GM12878 (cell line): ENCODE data around the gene MELTF. TPM values are rescaled to one million over a fixed set of nuclear protein-coding genes. Genes with fewer than 3 reads are reported as not detected.

Experiments
- ATAC-seq: fragments of 200-7000 bp; cut with Tn5 transposase; 3 replicates; pipeline ENCODE4 v1.9.1; 2020; ENCODE audit warnings: mild to moderate bottlenecking, moderate library complexity
- BruUV-seq: library from RNA; stranded (reverse); fragments of 400-500 nt; replicated peaks from 2 replicates; lab custom pipeline; 2021; lab: Mats Ljungman, UMichigan
- CTCF ChIA-PET: fragments of 300-600 bp; sonication (Branson Sonifier 250); formaldehyde crosslinking; extraction: SDS; loops from one replicate; lab custom pipeline; 2021; ENCODE audit warnings: inconsistent platforms; lab: Yijun Ruan, JAX
- POLR2A ChIA-PET: fragments of 350-600 bp; formaldehyde crosslinking; extraction: SDS; loops from one replicate; lab custom pipeline; 2021; ENCODE audit warnings: inconsistent platforms; lab: Charles Lee
- RAD21 ChIA-PET: fragments of 300-600 bp; sonication (Branson Sonifier 250); formaldehyde crosslinking; loops from one replicate; lab custom pipeline; 2023; ENCODE audit warnings: antibody characterized with exemption; ENCODE audit not compliant: unreplicated experiment; lab: Charles Lee
- SMC1A ChIA-PET: fragments of 300-600 bp; sonication (Branson Sonifier 250); formaldehyde crosslinking; loops from one replicate; lab custom pipeline; 2023; ENCODE audit not compliant: unreplicated experiment, uncharacterized antibody; lab: Charles Lee
- DNase-seq: peaks from one replicate; pipeline ENCODE4 v3.0.0-alpha.2; 2011; ENCODE audit warnings: low read depth, low spot score
- FAIRE-seq: peaks from 3 replicates; lab custom pipeline; 2011; peaks lifted over from hg19 to GRCh38; lab: Jason Lieb, UNC
- H2AFZ ChIP-seq: 2 replicates; pipeline ENCODE4 v1.6.0; 2011; ENCODE audit warnings: low read depth, low read length, control low read depth; ENCODE audit not compliant: control insufficient read depth
- H3K27ac ChIP-seq: 2 replicates; pipeline ENCODE4 v1.5.1; 2011; ENCODE audit warnings: control low read depth; ENCODE audit not compliant: control insufficient read depth, insufficient read depth
- H3K27me3 ChIP-seq, 2 experiments: replicated peaks in 1 of 2; 2 replicates each; pipeline versions ENCODE4 v1.6.0 to v1.6.1; 2011; ENCODE audit warnings: low read length in 1 of 2; ENCODE audit not compliant: control insufficient read depth in 2 of 2, insufficient read depth in 2 of 2
- H3K36me3 ChIP-seq, 2 experiments: 2 replicates each; pipeline ENCODE4 v1.5.1; 2011; ENCODE audit warnings: low read length in 1 of 2; ENCODE audit not compliant: control insufficient read depth in 2 of 2, insufficient read depth in 2 of 2
- H3K4me1 ChIP-seq: 2 replicates; pipeline ENCODE4 v1.6.1; 2011; ENCODE audit warnings: mild to moderate bottlenecking, low read length, moderate library complexity, mixed read lengths; ENCODE audit not compliant: control insufficient read depth, insufficient read depth
- H3K4me2 ChIP-seq: 2 replicates; pipeline ENCODE4 v1.6.0; 2011; ENCODE audit warnings: control low read depth; ENCODE audit not compliant: control insufficient read depth, insufficient read depth
- H3K4me3 ChIP-seq: fragments of 200-600 bp; sonication (generic); 2 replicates; pipeline ENCODE4 v1.5.1; 2016
- H3K79me2 ChIP-seq: 2 replicates; pipeline ENCODE4 v1.6.0; 2011; ENCODE audit warnings: low read length; ENCODE audit not compliant: control insufficient read depth, insufficient read depth
- H3K9ac ChIP-seq: 2 replicates; pipeline ENCODE4 v1.8.0; 2011; ENCODE audit warnings: low read length, control low read depth, mixed read lengths; ENCODE audit not compliant: control insufficient read depth, insufficient read depth
- H3K9me3 ChIP-seq: replicated peaks from 3 replicates; pipeline ENCODE4 v1.5.1; 2011; ENCODE audit warnings: mild to moderate bottlenecking, low read length; ENCODE audit not compliant: control insufficient read depth, insufficient read depth
- H4K20me1 ChIP-seq: 2 replicates; pipeline ENCODE4 v1.6.0; 2011; ENCODE audit not compliant: control insufficient read depth, insufficient read depth
- CHD2 ChIP-seq: IDR thresholded peaks from 2 replicates; pipeline ENCODE4 v1.6.1; 2011; ENCODE audit warnings: low read depth, low read length, improper control_type of control experiment, borderline replicate concordance
- MLLT1 ChIP-seq: fragments of 450-650 bp; IDR thresholded peaks from 2 replicates; pipeline ENCODE4 v1.6.1; 2016; ENCODE audit warnings: mild to moderate bottlenecking
- MXI1 ChIP-seq: fragments of 150-350 bp; IDR thresholded peaks from 2 replicates; pipeline ENCODE4 v1.6.1; 2011; ENCODE audit warnings: low read depth, mild to moderate bottlenecking, inconsistent platforms, low read length, improper control_type of control experiment
- MYC ChIP-seq: IDR thresholded peaks from 2 replicates; pipeline ENCODE4 v1.6.1; 2011; ENCODE audit warnings: mild to moderate bottlenecking, low read length, moderate library complexity, inconsistent platforms; ENCODE audit not compliant: insufficient read depth, insufficient replicate concordance, insufficient read length, severe bottlenecking
- PKNOX1 ChIP-seq: fragments of 450-650 bp; IDR thresholded peaks from 2 replicates; pipeline ENCODE4 v1.6.1; 2016; ENCODE audit warnings: mild to moderate bottlenecking
- TCF3 ChIP-seq: IDR thresholded peaks from 2 replicates; pipeline ENCODE4 v1.6.1; 2012; ENCODE audit warnings: low read depth, mild to moderate bottlenecking, low read length, borderline replicate concordance; ENCODE audit not compliant: insufficient read depth
- WGBS: methylation state at CpG from one replicate; pipeline ENCODE4 v1.1.6; 2016; ENCODE audit warnings: low lambda C conversion rate; ENCODE audit not compliant: insufficient replicate concordance, insufficient coverage; ENCODE audit errors: missing lambda C conversion rate; 5-methylcytosine and 5-hydroxymethylcytosine counted together
- in situ Hi-C: fragments of 300-500 bp; cut with MboI; formaldehyde crosslinking; loops from 9 replicates; pipeline ENCODE4 v1.14.3; 2018; ENCODE audit warnings: mixed read lengths
- intact Hi-C: fragments of 100-400 bp; cut with micrococcal nuclease; formaldehyde crosslinking; loops from one replicate; pipeline ENCODE4 v1.14.2; 2022; ENCODE audit not compliant: unreplicated experiment
- polyA plus RNA-seq, 11 experiments: library from polyadenylated mRNA; depleted of rRNA in 4 of 11; unstranded in 6 of 11; stranded (reverse) in 5 of 11; fragments of >200 nt; fragmentation: Nextera tagmentation in 4 of 11; fragmentation: Illumina TruSeq in 1 of 11; extraction: Ambion mirVana in 4 of 11; extraction: Trizol in 1 of 11; gene quantifications; 1 replicate in 1 of 11; 2 replicates in 10 of 11; pipeline versions ENCODE4 v1.2.1 to v1.2.3, GENCODE V29; 2011 to 2016; ENCODE audit warnings: inconsistent platforms in 2 of 11, missing spikeins in 2 of 11, low read depth in 1 of 11
- total RNA-seq, 4 experiments: library from RNA; depleted of rRNA in 3 of 4; stranded (reverse); fragments of >200 nt in 3 of 4; fragmentation: Illumina TruSeq in 1 of 4; extraction: Trizol in 1 of 4; gene quantifications; 2 replicates each; pipeline versions ENCODE4 v1.2.1 to v1.2.3, GENCODE V29; 2013 to 2021
- TF ChIP-seq, protein P1 (sequence below): fragments of 150-350 bp; IDR thresholded peaks from 2 replicates; pipeline ENCODE4 v1.6.1; 2014; ENCODE audit warnings: mild to moderate bottlenecking, low read depth, low read length
- TF ChIP-seq, protein P2 (sequence below): fragments of 450-650 bp; IDR thresholded peaks from 2 replicates; pipeline ENCODE4 v1.6.1; 2017; ENCODE audit warnings: low read depth, mild to moderate bottlenecking, moderate library complexity

Gene MELTF
- total and polyA plus RNA-seq, 10 of the 15 experiments (the other 5 are each of a cell fraction or from before 2014, with no cell fraction given), result 0.55 to 49.1 (median 11.1) TPM

- in situ Hi-C loops (no loop called here), intact Hi-C loops (no loop called here)
- H3K79me2 ChIP-seq, result no peaks in the 10 kb centered on the region
- H4K20me1 ChIP-seq, result no peaks in the 10 kb centered on the region
- SMC1A ChIA-PET, result no interaction called here
- TF ChIP-seq, protein P1, sequence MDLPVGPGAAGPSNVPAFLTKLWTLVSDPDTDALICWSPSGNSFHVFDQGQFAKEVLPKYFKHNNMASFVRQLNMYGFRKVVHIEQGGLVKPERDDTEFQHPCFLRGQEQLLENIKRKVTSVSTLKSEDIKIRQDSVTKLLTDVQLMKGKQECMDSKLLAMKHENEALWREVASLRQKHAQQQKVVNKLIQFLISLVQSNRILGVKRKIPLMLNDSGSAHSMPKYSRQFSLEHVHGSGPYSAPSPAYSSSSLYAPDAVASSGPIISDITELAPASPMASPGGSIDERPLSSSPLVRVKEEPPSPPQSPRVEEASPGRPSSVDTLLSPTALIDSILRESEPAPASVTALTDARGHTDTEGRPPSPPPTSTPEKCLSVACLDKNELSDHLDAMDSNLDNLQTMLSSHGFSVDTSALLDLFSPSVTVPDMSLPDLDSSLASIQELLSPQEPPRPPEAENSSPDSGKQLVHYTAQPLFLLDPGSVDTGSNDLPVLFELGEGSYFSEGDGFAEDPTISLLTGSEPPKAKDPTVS, result no peak
- TF ChIP-seq, protein P2, sequence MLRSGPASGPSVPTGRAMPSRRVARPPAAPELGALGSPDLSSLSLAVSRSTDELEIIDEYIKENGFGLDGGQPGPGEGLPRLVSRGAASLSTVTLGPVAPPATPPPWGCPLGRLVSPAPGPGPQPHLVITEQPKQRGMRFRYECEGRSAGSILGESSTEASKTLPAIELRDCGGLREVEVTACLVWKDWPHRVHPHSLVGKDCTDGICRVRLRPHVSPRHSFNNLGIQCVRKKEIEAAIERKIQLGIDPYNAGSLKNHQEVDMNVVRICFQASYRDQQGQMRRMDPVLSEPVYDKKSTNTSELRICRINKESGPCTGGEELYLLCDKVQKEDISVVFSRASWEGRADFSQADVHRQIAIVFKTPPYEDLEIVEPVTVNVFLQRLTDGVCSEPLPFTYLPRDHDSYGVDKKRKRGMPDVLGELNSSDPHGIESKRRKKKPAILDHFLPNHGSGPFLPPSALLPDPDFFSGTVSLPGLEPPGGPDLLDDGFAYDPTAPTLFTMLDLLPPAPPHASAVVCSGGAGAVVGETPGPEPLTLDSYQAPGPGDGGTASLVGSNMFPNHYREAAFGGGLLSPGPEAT, result no peak
- TF ChIP-seq PKNOX1 (no peak), MYC (no peak), MXI1 (no peak), TCF3 (no peak), MLLT1 (no peak), CHD2 (no peak)
- peaks cover 3% of the 10 kb centered on the region for H3K4me1 ChIP-seq
- FAIRE-seq (no peak), DNase-seq (no peak), ATAC-seq (no peak)
- peaks cover 14% of the 10 kb centered on the region; the same call in 1 of the 3 replicates for H3K9me3 ChIP-seq
- no peak overlapping the region for H3K27ac ChIP-seq
- no peaks in the 10 kb centered on the region for H3K36me3 ChIP-seq
- CTCF ChIA-PET, result interaction anchor here (1.0 kb wide), 1 partner anchor 128 kb away, joined by 3 read pairs; no protein-coding TSS in a partner anchor
- no peak overlapping the region for H3K9ac ChIP-seq
- WGBS, result 99% methylated on average over 10 of the region's 10 CpGs
- no peaks in the 10 kb centered on the region; a peak in 1 of 4 replicates for H3K27me3 ChIP-seq
- H3K4me2 ChIP-seq, result no peak overlapping the region
- POLR2A ChIA-PET, result no interaction called here
- no TSS peak for BruUV-seq
- RAD21 ChIA-PET, result no interaction called here
- no peak overlapping the region for H3K4me3 ChIP-seq
- no peak overlapping the region for H2AFZ ChIP-seq
Observed at GRCh38 chr3:196965804-196966173, 63.8 kb downstream of the MELTF start.
